ENCODE results near the gene GATA6.
A peak's percentile ranks its signal among the peaks of the same experiment; 100 is the strongest.

Gene GATA6

GRCh38 chr18:22197668-22198067, 28.3 kb downstream of the GATA6 start:
- no peaks in the 10 kb centered on the region for H3K27me3 ChIP-seq (ENCODE audit: insufficient read depth, low read length)
- no peak overlapping the region for H3K14ac ChIP-seq (ENCODE audit: low read length)
- no peak overlapping the region for H3K18ac ChIP-seq (ENCODE audit: low read length)
- H3K9ac ChIP-seq (ENCODE audit: low read length), result no peak overlapping the region
- H3K9me3 ChIP-seq (ENCODE audit: insufficient read depth, low read depth, low read length), result no peaks in the 10 kb centered on the region
- no CpG with 5 or more reads among the region's 2 CpGs for WGBS (ENCODE audit: extremely low coverage, insufficient coverage, insufficient read length)
- H2AFZ ChIP-seq (ENCODE audit: insufficient read depth, low read length, poor library complexity), result no peak overlapping the region
- H2BK5ac ChIP-seq (ENCODE audit: low read depth, low read length, poor library complexity), result no peak overlapping the region
- H3K4ac ChIP-seq (ENCODE audit: low read depth, low read length), result no peak overlapping the region
- H2AK5ac ChIP-seq (ENCODE audit: low read length), result no peak overlapping the region
- no peak overlapping the region for H4K91ac ChIP-seq (ENCODE audit: low read depth, low read length)
- no peak overlapping the region for H2BK120ac ChIP-seq (ENCODE audit: insufficient read depth, low read length, poor library complexity)
- H3K27ac ChIP-seq (ENCODE audit: low read depth, low read length), result no peak overlapping the region
- H2BK12ac ChIP-seq (ENCODE audit: low read length), result no peak overlapping the region
- DNase-seq, result no peak
- no peak overlapping the region for H4K12ac ChIP-seq (ENCODE audit: low read depth, low read length)
- no peaks in the 10 kb centered on the region for H3K36me3 ChIP-seq (ENCODE audit: control insufficient read depth in 1 of 2, insufficient read depth in 2 of 2, low read length in 2 of 2)
- no peak overlapping the region for H3K4me2 ChIP-seq (ENCODE audit: low read length)
- no peaks in the 10 kb centered on the region for H3K79me1 ChIP-seq (ENCODE audit: low read length)
- H4K8ac ChIP-seq (ENCODE audit: low read depth, low read length), result no peak overlapping the region
- no peak overlapping the region for H3K4me3 ChIP-seq (ENCODE audit: low read depth, low read length)
- peaks cover 3 to 7% of the 10 kb centered on the region in 2 experiments for H3K4me1 ChIP-seq (ENCODE audit: control insufficient read depth in 1 of 2, insufficient read depth in 2 of 2, low read length in 2 of 2)
- no peaks in the 10 kb centered on the region for H3K79me2 ChIP-seq (ENCODE audit: control insufficient read depth, insufficient read depth, low read length, poor library complexity)
- no peak overlapping the region for H3K23ac ChIP-seq (ENCODE audit: low read length)

GRCh38 chr18:22198163-22198562, 28.8 kb downstream of the GATA6 start:
- Histone ChIP-seq H3K18ac (ENCODE audit: low read length) (no peak overlapping the region), H3K79me1 (ENCODE audit: low read length) (no peaks in the 10 kb centered on the region), H2AK5ac (ENCODE audit: low read length) (no peak overlapping the region), H3K4me3 (ENCODE audit: low read depth, low read length) (no peak overlapping the region), H3K27ac (ENCODE audit: low read depth, low read length) (no peak overlapping the region), H3K23ac (ENCODE audit: low read length) (no peak overlapping the region), H3K79me2 (ENCODE audit: control insufficient read depth, insufficient read depth, low read length, poor library complexity) (no peaks in the 10 kb centered on the region), H2AFZ (ENCODE audit: insufficient read depth, low read length, poor library complexity) (no peak overlapping the region), H3K4me2 (ENCODE audit: low read length) (no peak overlapping the region), H3K36me3 (ENCODE audit: control insufficient read depth in 1 of 2, insufficient read depth in 2 of 2, low read length in 2 of 2) (no peaks in the 10 kb centered on the region), H3K9me3 (ENCODE audit: insufficient read depth, low read depth, low read length) (no peaks in the 10 kb centered on the region), H3K27me3 (ENCODE audit: insufficient read depth, low read length) (no peaks in the 10 kb centered on the region), H3K14ac (ENCODE audit: low read length) (no peak overlapping the region), H2BK12ac (ENCODE audit: low read length) (no peak overlapping the region), H4K8ac (ENCODE audit: low read depth, low read length) (no peak overlapping the region), H3K9ac (ENCODE audit: low read length) (no peak overlapping the region), H2BK5ac (ENCODE audit: low read depth, low read length, poor library complexity) (no peak overlapping the region), H4K91ac (ENCODE audit: low read depth, low read length) (no peak overlapping the region), H2BK120ac (ENCODE audit: insufficient read depth, low read length, poor library complexity) (no peak overlapping the region), H3K4me1 (ENCODE audit: control insufficient read depth in 1 of 2, insufficient read depth in 2 of 2, low read length in 2 of 2) (peaks cover 3 to 7% of the 10 kb centered on the region in 2 experiments), H4K12ac (ENCODE audit: low read depth, low read length) (no peak overlapping the region), H3K4ac (ENCODE audit: low read depth, low read length) (no peak overlapping the region)
- no peak for DNase-seq
- no CpG with 5 or more reads among the region's 7 CpGs for WGBS (ENCODE audit: extremely low coverage, insufficient coverage, insufficient read length)

DNA sequence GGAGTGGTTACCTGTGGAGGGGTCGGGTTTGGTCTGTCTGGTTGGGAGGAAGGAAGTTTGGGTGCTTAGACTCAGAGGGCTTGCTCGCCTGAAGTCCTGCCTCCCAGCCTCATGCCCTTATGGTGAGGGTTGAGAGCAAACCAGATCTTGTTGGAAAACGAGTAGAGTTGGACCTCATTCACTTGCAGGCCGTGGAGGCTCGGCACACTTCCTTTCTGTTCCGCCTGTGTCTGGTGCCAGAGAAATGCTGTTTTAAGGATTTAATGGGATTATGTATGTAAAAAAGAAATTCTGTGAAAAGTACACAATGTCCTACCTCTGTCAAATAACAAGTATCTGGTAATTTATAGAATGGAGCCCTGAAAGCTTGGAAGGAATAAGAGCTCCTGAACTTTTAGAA, 29.6 kb downstream of the GATA6 start:
- Histone ChIP-seq H3K4ac (ENCODE audit: low read depth, low read length) (no peak overlapping the region), H3K23ac (ENCODE audit: low read length) (no peak overlapping the region), H2BK120ac (ENCODE audit: insufficient read depth, low read length, poor library complexity) (no peak overlapping the region), H4K12ac (ENCODE audit: low read depth, low read length) (no peak overlapping the region), H2BK12ac (ENCODE audit: low read length) (no peak overlapping the region), H4K91ac (ENCODE audit: low read depth, low read length) (no peak overlapping the region), H2AFZ (ENCODE audit: insufficient read depth, low read length, poor library complexity) (no peak overlapping the region), H3K79me2 (ENCODE audit: control insufficient read depth, insufficient read depth, low read length, poor library complexity) (no peaks in the 10 kb centered on the region), H3K27me3 (ENCODE audit: insufficient read depth, low read length) (no peaks in the 10 kb centered on the region), H3K4me3 (ENCODE audit: low read depth, low read length) (peak overlapping the region; percentile 9), H3K9ac (ENCODE audit: low read length) (no peak overlapping the region), H4K8ac (ENCODE audit: low read depth, low read length) (no peak overlapping the region), H3K14ac (ENCODE audit: low read length) (no peak overlapping the region), H3K4me1 (ENCODE audit: control insufficient read depth in 1 of 2, insufficient read depth in 2 of 2, low read length in 2 of 2) (peaks cover 3% of the 10 kb centered on the region in 2 experiments), H2BK5ac (ENCODE audit: low read depth, low read length, poor library complexity) (no peak overlapping the region), H3K4me2 (ENCODE audit: low read length) (no peak overlapping the region), H3K18ac (ENCODE audit: low read length) (no peak overlapping the region), H3K79me1 (ENCODE audit: low read length) (no peaks in the 10 kb centered on the region), H2AK5ac (ENCODE audit: low read length) (no peak overlapping the region), H3K27ac (ENCODE audit: low read depth, low read length) (no peak overlapping the region), H3K9me3 (ENCODE audit: insufficient read depth, low read depth, low read length) (no peaks in the 10 kb centered on the region), H3K36me3 (ENCODE audit: control insufficient read depth in 1 of 2, insufficient read depth in 2 of 2, low read length in 2 of 2) (no peaks in the 10 kb centered on the region)
- WGBS (ENCODE audit: extremely low coverage, insufficient coverage, insufficient read length), result no CpG with 5 or more reads among the region's 6 CpGs
- no peak for DNase-seq

DNA sequence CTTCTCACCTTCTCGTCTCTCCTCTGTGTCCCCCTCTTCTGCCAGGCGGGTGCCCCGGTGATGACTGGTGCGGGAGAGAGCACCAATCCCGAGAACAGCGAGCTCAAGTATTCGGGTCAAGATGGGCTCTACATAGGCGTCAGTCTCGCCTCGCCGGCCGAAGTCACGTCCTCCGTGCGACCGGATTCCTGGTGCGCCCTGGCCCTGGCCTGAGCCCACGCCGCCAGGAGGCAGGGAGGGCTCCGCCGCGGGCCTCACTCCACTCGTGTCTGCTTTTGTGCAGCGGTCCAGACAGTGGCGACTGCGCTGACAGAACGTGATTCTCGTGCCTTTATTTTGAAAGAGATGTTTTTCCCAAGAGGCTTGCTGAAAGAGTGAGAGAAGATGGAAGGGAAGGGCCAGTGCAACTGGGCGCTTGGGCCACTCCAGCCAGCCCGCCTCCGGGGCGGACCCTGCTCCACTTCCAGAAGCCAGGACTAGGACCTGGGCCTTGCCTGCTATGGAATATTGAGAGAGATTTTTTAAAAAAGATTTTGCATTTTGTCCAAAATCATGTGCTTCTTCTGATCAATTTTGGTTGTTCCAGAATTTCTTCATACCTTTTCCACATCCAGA, 31.3 kb downstream of the GATA6 start:
- Histone ChIP-seq H3K27me3 (ENCODE audit: insufficient read depth, low read length) (no peaks in the 10 kb centered on the region), H3K36me3 (ENCODE audit: control insufficient read depth in 1 of 2, insufficient read depth in 2 of 2, low read length in 2 of 2) (no peaks in the 10 kb centered on the region), H3K79me2 (ENCODE audit: control insufficient read depth, insufficient read depth, low read length, poor library complexity) (no peaks in the 10 kb centered on the region), H4K91ac (ENCODE audit: low read depth, low read length) (no peak overlapping the region), H2AK5ac (ENCODE audit: low read length) (no peak overlapping the region), H2AFZ (ENCODE audit: insufficient read depth, low read length, poor library complexity) (no peak overlapping the region), H3K23ac (ENCODE audit: low read length) (no peak overlapping the region), H3K9me3 (ENCODE audit: insufficient read depth, low read depth, low read length) (no peaks in the 10 kb centered on the region), H3K27ac (ENCODE audit: low read depth, low read length) (no peak overlapping the region), H3K4me3 (ENCODE audit: low read depth, low read length) (no peak overlapping the region), H3K14ac (ENCODE audit: low read length) (no peak overlapping the region), H3K18ac (ENCODE audit: low read length) (no peak overlapping the region), H3K79me1 (ENCODE audit: low read length) (no peaks in the 10 kb centered on the region), H4K8ac (ENCODE audit: low read depth, low read length) (no peak overlapping the region), H2BK120ac (ENCODE audit: insufficient read depth, low read length, poor library complexity) (no peak overlapping the region), H3K4me1 (ENCODE audit: control insufficient read depth in 1 of 2, insufficient read depth in 2 of 2, low read length in 2 of 2) (no peaks in the 10 kb centered on the region), H4K12ac (ENCODE audit: low read depth, low read length) (no peak overlapping the region), H2BK12ac (ENCODE audit: low read length) (no peak overlapping the region), H2BK5ac (ENCODE audit: low read depth, low read length, poor library complexity) (no peak overlapping the region), H3K4me2 (ENCODE audit: low read length) (no peak overlapping the region), H3K9ac (ENCODE audit: low read length) (no peak overlapping the region), H3K4ac (ENCODE audit: low read depth, low read length) (no peak overlapping the region)
- no peak for DNase-seq
- WGBS (ENCODE audit: extremely low coverage, insufficient coverage, insufficient read length), result no CpG with 5 or more reads among the region's 32 CpGs
